ENCODE measurements around the gene HYCC2.

GRCh38 chr2:201059961-201060755 lies 11.3 kb downstream of the HYCC2 start:
- TF ChIP-seq EZH2phosphoT487 (IDR thresholded peaks at IDR 0.05; ENCODE audit: borderline replicate concordance, low read length) (no peak), CTCF (IDR thresholded peaks at IDR 0.05; ENCODE audit: low read depth, low read length, poor library complexity, severe bottlenecking) (no peak)

Data from DOHH2 (cell line).